DOHH2 (cell line): ENCODE results near the gene CERS6.

Experiments used
- H3F3A ChIP-seq: fragments of 200-600 bp; sonication (generic), shearing (Covaris generic); 2 replicates; pipeline ENCODE4 v1.6.0; 2016; ENCODE audit warnings: antibody characterized with exemption, mild to moderate bottlenecking; ENCODE audit not compliant: control insufficient read depth, insufficient read depth
- H3K27ac ChIP-seq: fragments of 200-600 bp; sonication (generic); 2 replicates; pipeline ENCODE4 v1.5.1; 2014; ENCODE audit warnings: low read depth, mild to moderate bottlenecking, low read length, moderate library complexity
- H3K27me3 ChIP-seq: fragments of 200-600 bp; sonication (generic); 2 replicates; pipeline ENCODE4 v1.6.1; 2014; ENCODE audit warnings: mild to moderate bottlenecking, low read length, mixed read lengths; ENCODE audit not compliant: control insufficient read depth
- H3K36me3 ChIP-seq: fragments of 200-600 bp; sonication (generic); 2 replicates; pipeline ENCODE4 v1.6.1; 2014; ENCODE audit warnings: mild to moderate bottlenecking, low read length, moderate library complexity, mixed read lengths; ENCODE audit not compliant: control insufficient read depth
- H3K4me1 ChIP-seq: fragments of 200-600 bp; sonication (generic); 2 replicates; pipeline ENCODE4 v1.6.1; 2014; ENCODE audit warnings: mild to moderate bottlenecking, low read length, mixed read lengths; ENCODE audit not compliant: control insufficient read depth
- H3K4me2 ChIP-seq: fragments of 200-600 bp; sonication (generic); 2 replicates; pipeline ENCODE4 v1.6.0; 2014; ENCODE audit warnings: mild to moderate bottlenecking, low read length, moderate library complexity
- H3K4me3 ChIP-seq: fragments of 200-600 bp; sonication (generic); 2 replicates; pipeline ENCODE4 v1.5.1; 2014; ENCODE audit warnings: mild to moderate bottlenecking, low read length, mixed read lengths
- H3K79me2 ChIP-seq: fragments of 200-600 bp; sonication (generic); 2 replicates; pipeline ENCODE4 v1.6.1; 2014; ENCODE audit warnings: mild to moderate bottlenecking, low read length, mixed read lengths; ENCODE audit not compliant: control insufficient read depth
- H3K9me2 ChIP-seq: fragments of 200-600 bp; sonication (generic); replicated peaks from 2 replicates; pipeline ENCODE4 v1.6.1; 2014; ENCODE audit warnings: mild to moderate bottlenecking, low read length, mixed read lengths; ENCODE audit not compliant: control insufficient read depth
- H3K9me3 ChIP-seq: fragments of 200-600 bp; sonication (generic); 2 replicates; pipeline ENCODE4 v1.6.1; 2014; ENCODE audit warnings: antibody characterized with exemption, low read length, mixed read lengths; ENCODE audit not compliant: control insufficient read depth, insufficient read depth
- H4K20me1 ChIP-seq: fragments of 200-600 bp; sonication (generic); 2 replicates; pipeline ENCODE4 v1.6.0; 2014; ENCODE audit warnings: low read depth, mild to moderate bottlenecking, antibody characterized with exemption, low read length, moderate library complexity; ENCODE audit not compliant: control insufficient read depth, insufficient read depth
- EZH2phosphoT487 ChIP-seq: fragments of 200-600 bp; sonication (generic); IDR thresholded peaks from 2 replicates; pipeline ENCODE4 v1.6.1; 2017; ENCODE audit warnings: borderline replicate concordance, mild to moderate bottlenecking, antibody characterized with exemption, low read length, moderate library complexity, mixed read lengths
- TF ChIP-seq, protein P1 (sequence below): fragments of 200-600 bp; sonication (generic); IDR thresholded peaks from one replicate; pipeline ENCODE4 v1.5.1; 2014; ENCODE audit warnings: antibody characterized with exemption, mild to moderate bottlenecking, low read depth, low read length; ENCODE audit not compliant: poor library complexity, severe bottlenecking

CERS6 gene

DNA sequence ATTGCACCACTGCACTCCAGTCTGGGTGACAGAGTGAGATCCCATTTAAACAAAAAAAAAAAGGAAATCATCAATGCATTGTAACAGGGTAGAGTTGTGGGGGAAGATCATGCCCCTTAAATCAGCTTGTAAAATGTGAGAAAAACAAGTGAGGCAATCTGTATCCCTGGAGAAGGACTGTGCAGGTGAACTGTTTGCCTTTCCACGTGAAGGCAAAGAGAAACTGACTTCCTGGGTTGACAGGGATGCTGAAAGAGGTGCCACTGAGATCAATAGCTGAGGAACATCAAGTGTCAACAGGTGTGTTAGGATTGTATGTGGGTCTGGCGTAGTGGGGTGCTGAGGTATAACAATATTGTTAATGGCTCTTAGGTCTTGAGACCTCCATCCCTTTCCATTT lies 48.3 kb downstream of the CERS6 start:
- no peaks in the 10 kb centered on the region for H3K9me3 ChIP-seq
- H3K27ac ChIP-seq = no peak overlapping the region
- no peaks in the 10 kb centered on the region for H4K20me1 ChIP-seq
- H3K27me3 ChIP-seq = no peaks in the 10 kb centered on the region
- no peak overlapping the region for H3K4me3 ChIP-seq
- TF ChIP-seq EZH2phosphoT487 = no peak
- TF ChIP-seq, protein P1, sequence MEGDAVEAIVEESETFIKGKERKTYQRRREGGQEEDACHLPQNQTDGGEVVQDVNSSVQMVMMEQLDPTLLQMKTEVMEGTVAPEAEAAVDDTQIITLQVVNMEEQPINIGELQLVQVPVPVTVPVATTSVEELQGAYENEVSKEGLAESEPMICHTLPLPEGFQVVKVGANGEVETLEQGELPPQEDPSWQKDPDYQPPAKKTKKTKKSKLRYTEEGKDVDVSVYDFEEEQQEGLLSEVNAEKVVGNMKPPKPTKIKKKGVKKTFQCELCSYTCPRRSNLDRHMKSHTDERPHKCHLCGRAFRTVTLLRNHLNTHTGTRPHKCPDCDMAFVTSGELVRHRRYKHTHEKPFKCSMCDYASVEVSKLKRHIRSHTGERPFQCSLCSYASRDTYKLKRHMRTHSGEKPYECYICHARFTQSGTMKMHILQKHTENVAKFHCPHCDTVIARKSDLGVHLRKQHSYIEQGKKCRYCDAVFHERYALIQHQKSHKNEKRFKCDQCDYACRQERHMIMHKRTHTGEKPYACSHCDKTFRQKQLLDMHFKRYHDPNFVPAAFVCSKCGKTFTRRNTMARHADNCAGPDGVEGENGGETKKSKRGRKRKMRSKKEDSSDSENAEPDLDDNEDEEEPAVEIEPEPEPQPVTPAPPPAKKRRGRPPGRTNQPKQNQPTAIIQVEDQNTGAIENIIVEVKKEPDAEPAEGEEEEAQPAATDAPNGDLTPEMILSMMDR = no peak
- no peaks in the 10 kb centered on the region for H3F3A ChIP-seq
- H3K4me2 ChIP-seq = no peak overlapping the region
- H3K4me1 ChIP-seq = no peaks in the 10 kb centered on the region
- H3K79me2 ChIP-seq = no peaks in the 10 kb centered on the region
- no peaks in the 10 kb centered on the region for H3K36me3 ChIP-seq
- no peaks in the 10 kb centered on the region for H3K9me2 ChIP-seq

DNA sequence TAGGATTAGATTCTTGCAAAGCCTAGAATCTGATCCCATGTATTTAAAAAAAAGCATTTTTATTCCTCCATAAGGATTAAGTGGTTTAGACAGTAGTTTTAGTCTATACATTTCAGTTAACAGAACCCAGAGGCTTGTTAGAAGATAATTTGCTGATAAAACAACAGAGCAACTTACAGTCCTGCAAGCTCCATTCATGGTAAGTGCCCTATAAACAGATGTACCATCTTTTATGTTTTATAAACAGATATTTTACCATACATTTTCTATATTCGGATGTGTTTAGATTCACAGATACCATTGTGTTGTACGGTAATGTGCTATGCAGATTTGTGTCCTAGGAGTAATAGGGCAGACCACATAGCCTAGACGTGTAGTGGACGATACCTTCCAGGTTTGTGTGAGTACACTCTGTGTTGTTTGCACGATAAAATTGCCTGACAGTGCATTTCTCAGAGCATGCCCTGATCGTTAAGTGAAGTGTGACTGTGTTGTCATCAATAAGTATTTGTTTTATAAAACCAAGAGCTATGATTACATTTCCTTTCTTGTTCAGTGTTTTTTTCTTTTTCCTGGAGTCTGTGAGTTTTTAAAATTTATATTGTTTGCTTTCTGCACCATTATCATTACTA lies 54.2 kb downstream of the CERS6 start:
- Histone ChIP-seq H3K79me2 (no peaks in the 10 kb centered on the region), H3K4me3 (no peak overlapping the region), H3K9me2 (no peaks in the 10 kb centered on the region), H3F3A (no peaks in the 10 kb centered on the region), H3K27ac (no peak overlapping the region), H3K27me3 (no peaks in the 10 kb centered on the region), H3K4me2 (no peak overlapping the region), H3K36me3 (no peaks in the 10 kb centered on the region), H4K20me1 (no peaks in the 10 kb centered on the region), H3K9me3 (no peaks in the 10 kb centered on the region), H3K4me1 (no peaks in the 10 kb centered on the region)
- TF ChIP-seq, protein P1 = no peak
- TF ChIP-seq EZH2phosphoT487 = no peak

DNA sequence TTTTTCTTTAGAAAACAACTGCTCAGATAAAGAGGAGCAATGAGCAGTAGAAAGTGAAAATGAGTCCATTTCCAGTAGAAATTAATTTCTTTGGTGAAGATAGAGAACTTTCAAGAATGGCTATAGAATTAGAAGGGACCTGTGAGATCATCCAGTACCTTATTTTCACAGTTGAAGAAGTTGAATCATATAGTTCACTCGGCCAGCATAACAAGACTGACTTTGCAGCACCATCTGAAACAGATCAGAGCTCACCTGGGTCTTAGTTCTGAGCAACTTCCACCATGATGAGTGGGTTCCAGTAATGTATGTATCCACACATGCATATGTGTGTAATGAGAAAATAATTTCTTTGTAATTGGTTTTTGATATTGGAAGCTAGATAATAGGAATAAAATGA lies 58.6 kb downstream of the CERS6 start:
- Histone ChIP-seq H3K4me3 (no peak overlapping the region), H3K27ac (no peak overlapping the region), H3K9me3 (no peaks in the 10 kb centered on the region), H3K4me1 (no peaks in the 10 kb centered on the region), H3K27me3 (no peaks in the 10 kb centered on the region), H3K9me2 (no peaks in the 10 kb centered on the region), H3K36me3 (no peaks in the 10 kb centered on the region), H3K79me2 (no peaks in the 10 kb centered on the region), H4K20me1 (no peaks in the 10 kb centered on the region), H3F3A (no peaks in the 10 kb centered on the region), H3K4me2 (no peak overlapping the region)
- no peak for TF ChIP-seq EZH2phosphoT487

DNA sequence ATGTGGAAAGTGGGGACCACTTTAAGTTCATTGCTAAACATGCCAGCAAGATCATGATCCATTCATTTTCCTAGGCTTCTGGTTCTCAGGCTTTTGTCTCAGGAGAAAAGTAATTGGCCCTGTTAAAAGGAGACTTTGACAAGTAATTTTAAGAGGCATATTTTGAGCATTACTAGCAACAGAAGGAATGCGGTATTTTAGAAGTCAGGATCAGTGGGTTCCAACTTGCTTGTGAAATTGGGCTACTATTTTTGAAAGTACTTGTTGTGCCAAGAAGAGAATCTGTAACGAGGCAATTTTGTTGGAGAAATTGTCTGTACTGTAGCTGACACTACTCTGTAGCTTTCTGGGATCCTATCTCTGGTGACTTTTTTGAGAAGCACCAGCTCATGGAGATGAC lies 59.4 kb downstream of the CERS6 start:
- H3K4me1 ChIP-seq = no peaks in the 10 kb centered on the region
- no peaks in the 10 kb centered on the region for H3K27me3 ChIP-seq
- H3K79me2 ChIP-seq = no peaks in the 10 kb centered on the region
- H3F3A ChIP-seq = no peaks in the 10 kb centered on the region
- TF ChIP-seq, protein P1 = no peak
- no peaks in the 10 kb centered on the region for H3K36me3 ChIP-seq
- no peak overlapping the region for H3K4me3 ChIP-seq
- H3K9me2 ChIP-seq = no peaks in the 10 kb centered on the region
- H3K4me2 ChIP-seq = no peak overlapping the region
- H4K20me1 ChIP-seq = no peaks in the 10 kb centered on the region
- H3K27ac ChIP-seq = no peak overlapping the region
- H3K9me3 ChIP-seq = no peaks in the 10 kb centered on the region
